ENCODE data around the gene CFAP299.
A peak's percentile ranks its signal among the peaks of the same experiment; 100 is the strongest.

CFAP299 gene

DNA sequence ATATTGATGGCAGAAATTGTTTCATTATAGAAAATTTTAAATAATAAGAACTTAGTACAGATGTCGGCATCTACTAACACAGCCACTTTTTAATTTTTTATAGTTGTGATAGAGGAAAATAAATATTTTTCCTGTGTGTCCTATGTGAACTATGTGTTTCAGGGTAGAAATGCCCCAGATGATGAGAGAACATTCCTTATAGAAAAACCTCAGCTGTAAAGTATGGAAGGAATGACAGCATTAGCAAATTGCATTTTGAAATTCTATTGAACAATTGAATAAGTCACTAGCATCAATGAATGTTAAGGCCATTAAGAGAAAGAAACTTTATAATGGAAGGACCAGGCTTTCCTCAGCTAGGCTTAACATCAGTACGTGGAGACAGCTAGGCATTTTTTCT, 149.2 kb downstream of the CFAP299 start:
- TF ChIP-seq, protein P1, sequence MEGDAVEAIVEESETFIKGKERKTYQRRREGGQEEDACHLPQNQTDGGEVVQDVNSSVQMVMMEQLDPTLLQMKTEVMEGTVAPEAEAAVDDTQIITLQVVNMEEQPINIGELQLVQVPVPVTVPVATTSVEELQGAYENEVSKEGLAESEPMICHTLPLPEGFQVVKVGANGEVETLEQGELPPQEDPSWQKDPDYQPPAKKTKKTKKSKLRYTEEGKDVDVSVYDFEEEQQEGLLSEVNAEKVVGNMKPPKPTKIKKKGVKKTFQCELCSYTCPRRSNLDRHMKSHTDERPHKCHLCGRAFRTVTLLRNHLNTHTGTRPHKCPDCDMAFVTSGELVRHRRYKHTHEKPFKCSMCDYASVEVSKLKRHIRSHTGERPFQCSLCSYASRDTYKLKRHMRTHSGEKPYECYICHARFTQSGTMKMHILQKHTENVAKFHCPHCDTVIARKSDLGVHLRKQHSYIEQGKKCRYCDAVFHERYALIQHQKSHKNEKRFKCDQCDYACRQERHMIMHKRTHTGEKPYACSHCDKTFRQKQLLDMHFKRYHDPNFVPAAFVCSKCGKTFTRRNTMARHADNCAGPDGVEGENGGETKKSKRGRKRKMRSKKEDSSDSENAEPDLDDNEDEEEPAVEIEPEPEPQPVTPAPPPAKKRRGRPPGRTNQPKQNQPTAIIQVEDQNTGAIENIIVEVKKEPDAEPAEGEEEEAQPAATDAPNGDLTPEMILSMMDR (IDR thresholded peaks at IDR 0.05; ENCODE audit: low read depth, low read length, poor library complexity, severe bottlenecking), result no peak
- TF ChIP-seq EZH2phosphoT487 (IDR thresholded peaks at IDR 0.05; ENCODE audit: borderline replicate concordance, low read length), result no peak
- H3K9me3 ChIP-seq (ENCODE audit: control insufficient read depth, insufficient read depth, low read length), result 0 out of 2 replicates have a peak, but pooled peaks cover 3% of the 10 kb centered on the region
- no peak overlapping the region for H3K4me2 ChIP-seq (ENCODE audit: low read length)
- no peaks in the 10 kb centered on the region for H3K79me2 ChIP-seq (ENCODE audit: control insufficient read depth, low read length)
- no peaks in the 10 kb centered on the region for H3K9me2 ChIP-seq (replicated peaks; ENCODE audit: control insufficient read depth, low read length)
- peaks cover 52% of the 10 kb centered on the region for H3K4me1 ChIP-seq (ENCODE audit: control insufficient read depth, low read length)
- H3F3A ChIP-seq (ENCODE audit: control insufficient read depth, insufficient read depth), result no peaks in the 10 kb centered on the region
- no peak overlapping the region for H3K27ac ChIP-seq (ENCODE audit: low read depth, low read length)
- no peaks in the 10 kb centered on the region for H4K20me1 ChIP-seq (ENCODE audit: control insufficient read depth, insufficient read depth, low read depth, low read length)
- no peaks in the 10 kb centered on the region for H3K27me3 ChIP-seq (ENCODE audit: control insufficient read depth, low read length)
- peaks cover 7% of the 10 kb centered on the region for H3K36me3 ChIP-seq (ENCODE audit: control insufficient read depth, low read length)
- no peak overlapping the region for H3K4me3 ChIP-seq (ENCODE audit: low read length)

DNA sequence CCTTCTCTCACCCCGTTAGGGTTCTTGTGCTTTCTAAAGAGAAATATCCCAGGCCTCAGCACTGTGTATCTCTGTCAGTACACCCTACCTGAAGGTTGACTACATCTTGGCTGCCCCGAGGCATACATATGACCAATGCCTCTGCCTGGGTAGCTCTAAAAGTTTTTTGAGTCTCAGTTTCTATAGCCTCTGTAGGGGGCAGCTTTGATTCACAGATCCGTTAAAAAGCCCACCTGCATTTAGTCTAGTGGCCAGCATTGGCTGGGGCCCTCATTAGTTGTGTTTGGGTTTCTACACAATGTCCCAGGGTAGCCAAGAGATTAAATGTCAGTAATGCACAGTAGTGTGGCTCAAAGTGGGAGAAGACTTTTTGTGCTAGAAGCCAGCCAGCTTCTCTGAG, 151.1 kb downstream of the CFAP299 start:
- no peak for TF ChIP-seq EZH2phosphoT487 (IDR thresholded peaks at IDR 0.05; ENCODE audit: borderline replicate concordance, low read length)
- TF ChIP-seq, protein P1 (IDR thresholded peaks at IDR 0.05; ENCODE audit: low read depth, low read length, poor library complexity, severe bottlenecking), result no peak
- Histone ChIP-seq H3K9me2 (replicated peaks; ENCODE audit: control insufficient read depth, low read length) (no peaks in the 10 kb centered on the region), H3F3A (ENCODE audit: control insufficient read depth, insufficient read depth) (peaks cover 5% of the 10 kb centered on the region), H3K36me3 (ENCODE audit: control insufficient read depth, low read length) (peaks cover 14% of the 10 kb centered on the region), H3K4me2 (ENCODE audit: low read length) (no peak overlapping the region), H3K4me1 (ENCODE audit: control insufficient read depth, low read length) (peaks cover 64% of the 10 kb centered on the region), H4K20me1 (ENCODE audit: control insufficient read depth, insufficient read depth, low read depth, low read length) (no peaks in the 10 kb centered on the region), H3K4me3 (ENCODE audit: low read length) (no peak overlapping the region), H3K27me3 (ENCODE audit: control insufficient read depth, low read length) (no peaks in the 10 kb centered on the region), H3K9me3 (ENCODE audit: control insufficient read depth, insufficient read depth, low read length) (0 out of 2 replicates have a peak, but pooled peaks cover 3% of the 10 kb centered on the region), H3K79me2 (ENCODE audit: control insufficient read depth, low read length) (no peaks in the 10 kb centered on the region), H3K27ac (ENCODE audit: low read depth, low read length) (no peak overlapping the region)

DNA sequence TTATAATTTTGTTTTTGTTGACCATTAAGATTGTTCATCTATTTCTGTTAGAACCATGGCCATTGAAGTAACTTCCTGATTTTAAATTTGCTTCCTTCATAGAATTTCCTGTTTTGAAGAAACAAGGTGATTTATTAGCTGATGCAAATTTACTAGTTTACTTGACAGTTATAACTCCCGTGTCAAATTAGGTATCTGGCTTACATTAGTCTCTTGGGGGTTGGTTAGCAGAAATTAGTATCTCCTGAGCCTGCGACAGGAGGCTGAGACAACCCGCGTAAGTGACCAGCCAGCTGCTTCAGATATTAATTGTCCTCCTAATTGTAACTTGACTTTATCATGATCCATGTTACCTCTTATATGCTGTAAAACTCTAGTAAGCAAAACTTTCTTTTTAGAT, 154.3 kb downstream of the CFAP299 start:
- Histone ChIP-seq H3K79me2 (ENCODE audit: control insufficient read depth, low read length) (no peaks in the 10 kb centered on the region), H3K27me3 (ENCODE audit: control insufficient read depth, low read length) (no peaks in the 10 kb centered on the region), H3F3A (ENCODE audit: control insufficient read depth, insufficient read depth) (peaks cover 5% of the 10 kb centered on the region), H3K4me2 (ENCODE audit: low read length) (peak overlapping the region; percentile 67), H3K9me2 (replicated peaks; ENCODE audit: control insufficient read depth, low read length) (no peaks in the 10 kb centered on the region), H3K27ac (ENCODE audit: low read depth, low read length) (peak overlapping the region; percentile 78), H4K20me1 (ENCODE audit: control insufficient read depth, insufficient read depth, low read depth, low read length) (no peaks in the 10 kb centered on the region), H3K9me3 (ENCODE audit: control insufficient read depth, insufficient read depth, low read length) (peaks cover 16% of the 10 kb centered on the region), H3K36me3 (ENCODE audit: control insufficient read depth, low read length) (peaks cover 27% of the 10 kb centered on the region), H3K4me1 (ENCODE audit: control insufficient read depth, low read length) (peaks cover 53% of the 10 kb centered on the region), H3K4me3 (ENCODE audit: low read length) (peak overlapping the region; percentile 61)
- TF ChIP-seq, protein P1 (IDR thresholded peaks at IDR 0.05; ENCODE audit: low read depth, low read length, poor library complexity, severe bottlenecking), result no peak
- TF ChIP-seq EZH2phosphoT487 (IDR thresholded peaks at IDR 0.05; ENCODE audit: borderline replicate concordance, low read length), result no peak

Data from DOHH2 (cell line).